Brain microvascular endothelial cell (primary cell): ENCODE results near the gene SKAP1.

Experiments
- DNase-seq: peaks from one replicate; pipeline ENCODE4 v3.0.0-alpha.2; 2020
- H3K27ac ChIP-seq: fragments of 250-450 bp; sonication (Bioruptor Pico); 2 replicates; pipeline ENCODE4 v1.5.1; 2020; ENCODE audit warnings: mild to moderate bottlenecking, moderate library complexity
- H3K27me3 ChIP-seq: fragments of 250-450 bp; sonication (Bioruptor Pico); replicated peaks from 2 replicates; pipeline ENCODE4 v1.5.1; 2020; ENCODE audit warnings: mild to moderate bottlenecking
- H3K36me3 ChIP-seq: fragments of 250-450 bp; sonication (Bioruptor Pico); replicated peaks from 2 replicates; pipeline ENCODE4 v1.5.1; 2020; ENCODE audit warnings: mild to moderate bottlenecking
- H3K4me3 ChIP-seq: 2 replicates; pipeline ENCODE4 v1.5.1; 2011; ENCODE audit warnings: low read depth, mild to moderate bottlenecking, control low read depth, low read length, moderate library complexity
- CTCF ChIP-seq: IDR thresholded peaks from 2 replicates; pipeline ENCODE4 v1.5.1; 2011; ENCODE audit warnings: low read depth, mild to moderate bottlenecking, moderate library complexity, low read length, control low read depth, inconsistent platforms; ENCODE audit errors: missing control alignments
- in situ Hi-C: cut with HindIII; loops from 2 replicates; pipeline ENCODE4 v1.10.0; 2017; ENCODE audit warnings: low sequenced_read_pairs, low pct_ligation_motif_present

SKAP1 gene

DNA sequence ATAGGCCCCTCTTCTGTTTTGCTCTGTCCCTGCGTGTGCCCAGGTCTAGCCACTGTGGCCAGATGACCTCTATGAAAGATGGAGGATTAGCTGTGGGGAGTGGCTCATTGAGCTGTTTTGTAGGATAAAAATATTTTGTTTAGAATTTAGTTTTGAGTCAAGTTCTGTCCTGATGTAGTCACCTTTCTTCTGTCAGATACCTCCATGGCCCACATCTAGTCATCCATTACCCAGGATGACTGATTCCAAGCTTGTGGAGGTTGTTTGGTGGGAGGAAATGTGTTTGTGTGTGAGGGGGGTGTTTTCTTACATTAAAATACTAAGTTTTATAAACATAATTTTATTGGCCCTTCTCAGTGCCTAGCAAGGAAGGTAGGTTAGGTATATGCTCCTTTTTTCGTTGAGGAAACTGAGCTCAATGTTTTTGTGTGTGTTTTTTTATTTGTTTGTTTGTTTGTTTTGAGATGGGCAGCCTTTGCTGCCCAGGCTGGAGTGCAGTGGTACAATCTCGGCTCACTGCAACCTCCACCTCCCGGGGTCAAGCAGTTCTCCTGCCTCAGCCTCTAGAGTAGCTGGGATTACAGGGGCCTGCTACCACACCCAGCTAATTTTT lies 306.1 kb downstream of the SKAP1 start:
- H3K4me3 ChIP-seq = no peak overlapping the region
- H3K27me3 ChIP-seq = no peaks in the 10 kb centered on the region
- no peak overlapping the region for H3K27ac ChIP-seq
- in situ Hi-C loops = no loop called here
- H3K36me3 ChIP-seq = peaks cover 38% of the 10 kb centered on the region
- no peak for DNase-seq
- TF ChIP-seq CTCF = no peak

DNA sequence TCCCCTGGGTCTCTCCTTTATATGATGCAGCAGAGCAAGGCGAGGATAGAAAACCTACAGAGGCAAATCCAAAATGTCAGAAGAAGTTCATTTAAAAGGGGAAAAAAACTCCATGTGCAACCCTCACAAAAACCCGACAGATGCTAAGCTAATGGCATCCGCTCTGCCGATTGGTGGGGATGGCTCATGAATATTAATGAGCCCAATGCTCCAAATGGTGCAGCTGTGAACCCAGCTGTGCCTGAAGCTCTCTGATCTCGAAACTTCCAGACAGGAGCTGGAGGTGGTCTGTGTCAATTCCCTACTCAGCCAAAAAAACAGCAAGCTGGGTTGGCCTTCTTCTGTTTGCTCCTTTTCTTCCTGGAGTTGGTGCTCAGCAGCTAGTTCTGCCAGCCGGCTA lies 306.9 kb downstream of the SKAP1 start:
- Histone ChIP-seq H3K27me3 (no peaks in the 10 kb centered on the region), H3K4me3 (no peak overlapping the region), H3K36me3 (peaks cover 43% of the 10 kb centered on the region), H3K27ac (no peak overlapping the region)
- DNase-seq = no peak
- in situ Hi-C loops = no loop called here
- no peak for TF ChIP-seq CTCF

DNA sequence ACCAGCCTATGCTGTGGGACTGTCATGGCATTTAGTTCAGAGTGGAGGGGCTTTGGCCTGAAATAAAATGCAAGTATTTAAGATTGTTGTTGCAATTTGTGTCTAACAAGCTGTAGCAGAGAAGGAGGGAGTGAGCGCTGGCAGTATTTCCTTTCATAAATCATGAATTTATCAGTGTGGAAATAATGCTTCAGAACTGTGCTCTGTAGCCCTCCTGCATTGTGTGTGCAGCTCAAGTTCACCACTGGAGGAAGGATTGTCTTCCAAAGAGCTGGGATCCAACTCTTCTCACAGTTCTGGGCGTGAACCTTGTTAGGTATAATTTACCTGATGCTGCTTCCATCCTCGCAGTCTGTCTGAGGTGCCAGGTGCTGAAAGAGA lies 307.4 kb downstream of the SKAP1 start:
- no peak for TF ChIP-seq CTCF
- Histone ChIP-seq H3K36me3 (peaks cover 46% of the 10 kb centered on the region), H3K4me3 (no peak overlapping the region), H3K27ac (no peak overlapping the region), H3K27me3 (no peaks in the 10 kb centered on the region)
- no peak for DNase-seq
- in situ Hi-C loops = no loop called here

- in situ Hi-C loops = no loop called here
- Histone ChIP-seq H3K36me3 (peaks cover 48% of the 10 kb centered on the region), H3K27ac (no peak overlapping the region), H3K4me3 (no peak overlapping the region), H3K27me3 (no peaks in the 10 kb centered on the region)
- no peak for DNase-seq
- no peak for TF ChIP-seq CTCF
These were observed 307.9 kb downstream of the SKAP1 start for GRCh38 chr17:48121923-48122664.

- no peak for TF ChIP-seq CTCF
- Histone ChIP-seq H3K4me3 (no peak overlapping the region), H3K27ac (no peak overlapping the region), H3K27me3 (no peaks in the 10 kb centered on the region), H3K36me3 (peaks cover 17% of the 10 kb centered on the region)
- in situ Hi-C loops = no loop called here
- DNase-seq = no peak
These were observed 316.8 kb downstream of the SKAP1 start for GRCh38 chr17:48113201-48113676.
